HUDEP-2 (cell line): ENCODE data around the gene IRF2BPL.

Experiments used
- DNase-seq, 76 experiments: peaks; one replicate each; lab custom pipeline; 2025; ENCODE audit not compliant: unreplicated experiment in 76 of 76; lab: John Stamatoyannopoulos, UW

Gene IRF2BPL

DNA sequence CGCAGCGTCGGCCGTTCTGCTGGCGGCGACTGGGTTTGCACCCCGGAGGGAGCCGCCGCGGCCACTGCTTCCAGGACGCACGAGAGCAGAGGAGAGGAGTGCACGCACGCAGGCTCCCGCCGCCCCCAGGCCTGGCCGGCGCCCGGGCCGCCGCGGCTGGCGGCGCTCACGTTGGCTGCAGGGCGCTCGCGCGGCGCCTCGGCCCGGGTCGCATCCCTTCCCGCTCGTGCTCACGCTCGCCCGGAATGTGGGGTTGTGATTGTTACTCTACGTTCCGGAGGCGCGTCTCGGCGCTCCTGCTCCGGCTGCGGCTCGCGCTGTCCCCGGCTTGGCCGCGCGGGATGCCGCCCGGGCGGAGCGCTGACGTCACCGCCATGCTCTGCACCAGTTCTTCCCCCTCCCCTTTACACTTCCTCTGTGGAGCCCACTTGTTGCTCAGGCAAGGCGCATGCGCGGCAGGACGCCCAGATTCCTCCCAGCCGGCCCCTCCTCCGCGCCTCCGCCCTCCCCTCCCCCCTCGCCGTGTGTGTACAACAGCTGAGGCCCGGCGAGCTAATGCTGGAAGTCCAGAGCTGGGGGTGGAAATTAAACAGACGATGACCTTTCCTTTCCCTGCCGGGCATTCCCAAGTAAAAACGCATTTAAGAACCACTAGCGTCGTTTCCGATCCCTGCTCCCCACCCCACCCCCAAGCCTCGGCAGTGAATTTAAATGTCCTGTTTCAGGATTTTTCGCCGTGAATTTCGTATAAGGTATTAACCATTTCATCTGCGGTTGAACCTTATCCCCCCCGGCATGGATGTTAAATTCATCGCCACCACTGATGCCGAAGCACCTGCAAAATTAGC, at the start of gene IRF2BPL:
Gene IRF2BPL (minus strand): TSS at position 325 of the 848 bp plus-strand sequence. CDS start 916 bp downstream, outside the sequence.
- DNase-seq, result peak; percentile 42 to 98 (median 92)

DNA sequence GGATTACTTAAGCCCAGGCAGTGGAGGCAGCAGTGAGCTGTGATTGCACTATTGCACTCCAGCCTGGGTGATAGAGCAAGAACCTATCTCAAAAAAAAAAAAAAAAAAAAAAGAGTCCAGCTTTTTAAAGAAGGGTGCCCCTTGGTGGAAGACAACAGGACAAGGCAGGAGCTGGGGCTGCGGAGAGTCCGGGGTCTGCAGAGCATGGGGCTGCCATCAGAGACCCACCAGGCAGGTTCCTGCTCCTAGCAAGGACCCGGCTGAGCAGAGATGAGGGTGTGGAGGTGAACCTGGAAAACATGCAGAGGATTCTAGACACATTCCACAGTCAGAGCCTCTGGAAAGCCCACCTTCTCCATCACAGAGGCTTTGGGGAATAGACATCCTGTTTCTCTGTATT, 48.5 kb upstream of the IRF2BPL start:
- DNase-seq, result no peak

DNA sequence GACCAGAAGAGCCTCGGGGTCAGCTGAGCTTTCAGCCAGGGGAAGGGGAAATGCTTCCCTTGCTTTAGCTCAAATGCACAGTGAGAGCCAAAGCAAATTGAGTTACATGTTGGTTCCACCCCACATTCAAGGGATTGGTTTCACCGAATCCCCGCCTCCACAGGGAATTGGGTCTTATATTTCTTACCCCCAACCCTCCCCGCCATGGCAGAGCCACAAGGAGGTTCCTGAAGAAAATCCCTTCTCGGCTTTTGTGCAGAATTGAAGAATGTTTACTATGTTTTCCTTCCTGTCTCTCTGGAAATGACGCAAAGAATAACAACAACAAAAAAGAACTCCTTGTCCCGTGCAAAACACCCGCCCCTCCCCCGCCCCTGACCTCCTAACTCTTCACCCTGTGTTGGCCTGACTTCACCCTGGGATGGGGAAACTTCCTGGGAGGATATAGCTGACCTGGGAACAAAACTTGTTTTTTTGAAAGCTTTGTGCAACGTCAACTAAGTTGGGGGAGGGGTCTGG, 47.7 kb upstream of the IRF2BPL start:
- DNase-seq, result no peak

DNA sequence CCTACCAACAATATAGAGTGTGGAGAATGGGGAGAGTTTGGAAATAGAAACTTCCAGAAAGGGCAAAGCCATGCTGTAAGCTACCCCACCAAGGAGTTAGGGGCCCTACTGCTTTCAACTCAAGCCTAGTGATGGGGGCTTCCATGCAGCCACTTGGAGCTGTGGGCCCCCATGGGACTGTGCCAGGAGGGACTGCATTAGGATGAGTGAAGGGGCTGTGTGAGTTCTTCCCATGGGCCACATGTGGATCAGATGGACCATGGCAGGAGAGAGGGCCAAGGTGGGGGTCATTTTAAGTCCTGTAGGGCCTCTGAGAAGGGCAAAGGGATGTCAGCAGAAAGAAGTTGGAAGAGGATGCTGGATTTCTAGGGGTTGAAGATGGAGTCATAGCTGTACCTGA, 46.5 kb upstream of the IRF2BPL start:
- DNase-seq, result no peak

DNA sequence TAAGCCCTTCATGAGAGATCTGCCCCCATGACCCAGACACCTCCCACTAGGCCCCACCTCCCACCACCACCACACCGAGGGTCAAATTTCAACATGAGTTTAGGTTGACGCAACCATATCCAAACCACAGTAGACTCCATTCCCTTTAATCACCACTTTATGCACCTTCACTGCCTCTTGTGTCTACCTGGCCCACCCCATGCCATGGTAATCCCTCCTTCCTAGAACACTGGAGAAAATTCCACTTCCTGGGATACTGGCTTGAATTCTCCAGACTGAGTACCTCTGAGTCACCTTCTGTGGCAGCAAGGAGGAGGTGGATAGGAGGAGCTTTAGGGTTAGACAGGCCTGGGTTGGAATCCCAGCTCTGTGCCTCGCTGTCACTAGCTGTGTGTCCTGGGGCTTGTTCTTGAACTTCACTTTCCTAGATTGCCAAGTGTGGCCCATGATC, 43.5 kb upstream of the IRF2BPL start:
- no peak for DNase-seq

DNA sequence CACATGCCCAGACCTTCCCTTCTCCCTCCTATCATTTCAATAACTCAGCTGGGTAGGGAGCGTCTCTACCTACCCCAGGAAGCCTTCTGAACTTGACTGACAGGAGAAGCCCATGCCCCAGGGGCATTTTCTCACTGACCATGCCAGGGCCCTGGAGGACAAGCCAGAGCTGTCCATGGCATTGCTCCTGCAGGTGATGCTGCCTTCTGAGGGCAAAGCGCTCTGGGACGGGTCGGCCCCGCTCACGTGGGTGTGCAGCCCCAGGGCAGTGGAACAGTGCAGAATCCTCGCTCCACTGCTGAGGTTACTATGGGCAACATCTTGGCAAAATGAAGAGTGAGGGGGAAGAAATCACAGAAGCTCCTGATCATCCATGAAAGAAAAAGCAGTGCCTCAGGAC, 41.0 kb upstream of the IRF2BPL start:
- DNase-seq, result no peak

DNA sequence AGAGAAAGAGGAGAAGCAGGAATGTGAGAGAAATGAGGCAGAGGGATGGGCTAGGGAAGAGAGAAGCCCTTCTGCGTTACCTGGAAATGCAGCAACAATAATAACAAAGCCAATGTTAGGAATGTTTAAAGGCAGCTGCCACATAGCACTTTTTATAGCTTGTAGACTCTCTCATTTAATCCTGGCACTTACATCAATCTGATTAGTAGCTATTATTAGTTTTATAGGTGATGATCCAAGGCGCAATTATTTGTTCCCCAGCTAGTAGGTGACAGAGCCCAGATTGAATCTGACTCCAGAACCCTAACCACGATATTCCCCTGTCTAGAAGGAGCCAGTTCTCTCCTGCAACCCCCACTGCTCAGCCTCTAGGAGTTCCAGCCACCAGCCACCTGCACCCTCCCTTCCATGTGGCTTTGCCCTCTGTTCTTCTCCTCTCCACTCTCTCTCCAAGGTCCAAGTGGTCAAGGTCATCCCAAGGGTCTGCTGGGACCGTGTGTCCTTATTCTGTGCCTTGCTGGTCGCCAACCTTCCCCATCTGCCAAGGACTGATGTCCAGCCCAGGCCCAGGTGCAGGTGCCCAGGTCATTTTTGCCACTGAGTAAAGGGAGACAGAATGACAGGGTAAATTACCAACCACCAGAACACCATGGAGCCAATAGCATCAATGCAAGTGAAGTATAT, 40.2 kb upstream of the IRF2BPL start:
- no peak for DNase-seq

DNA sequence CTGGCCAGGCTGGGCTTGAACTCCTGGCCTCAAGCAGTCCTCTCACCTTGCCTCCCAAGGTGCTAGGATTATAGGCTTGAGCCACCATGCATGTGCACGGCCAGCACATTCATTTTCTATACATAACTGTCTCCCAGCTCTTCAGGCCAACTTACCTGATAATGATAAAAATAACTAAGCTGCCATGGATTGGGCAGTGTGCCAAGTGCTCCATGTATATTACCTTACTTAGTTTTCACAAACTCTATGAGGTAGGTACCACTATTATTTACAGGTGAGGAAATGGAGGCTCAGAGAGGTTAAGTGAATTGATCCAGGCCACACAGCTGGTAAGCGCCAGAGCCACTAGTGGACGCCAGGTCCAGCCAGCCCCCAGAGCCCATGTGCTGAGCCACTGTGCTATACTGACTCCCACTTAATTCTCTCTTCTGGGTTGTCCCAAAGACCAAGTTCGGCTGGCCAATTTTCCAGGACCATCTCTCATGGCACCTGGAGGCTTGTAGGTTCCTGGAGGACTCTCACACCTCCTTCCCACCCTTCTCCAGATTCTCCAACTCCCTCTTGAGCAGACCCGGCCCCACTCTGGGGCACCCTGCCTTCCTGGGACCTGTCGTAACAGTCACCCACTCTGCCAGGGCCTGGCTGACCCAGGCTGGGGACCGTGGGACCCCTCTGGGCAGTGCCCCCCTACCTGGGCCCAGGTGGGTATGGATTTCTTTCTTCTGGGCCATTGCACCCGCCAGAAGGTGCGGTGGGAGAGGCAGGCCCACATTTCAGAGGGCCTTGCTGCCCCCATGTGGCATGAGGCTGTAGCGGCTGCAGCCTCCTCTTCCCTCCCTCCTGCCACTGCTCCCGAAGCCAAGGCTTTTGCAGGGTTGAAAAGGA, 39.4 kb upstream of the IRF2BPL start:
- DNase-seq, result peak in 50 of 76 experiments; percentile 9 to 65 (median 40)

DNA sequence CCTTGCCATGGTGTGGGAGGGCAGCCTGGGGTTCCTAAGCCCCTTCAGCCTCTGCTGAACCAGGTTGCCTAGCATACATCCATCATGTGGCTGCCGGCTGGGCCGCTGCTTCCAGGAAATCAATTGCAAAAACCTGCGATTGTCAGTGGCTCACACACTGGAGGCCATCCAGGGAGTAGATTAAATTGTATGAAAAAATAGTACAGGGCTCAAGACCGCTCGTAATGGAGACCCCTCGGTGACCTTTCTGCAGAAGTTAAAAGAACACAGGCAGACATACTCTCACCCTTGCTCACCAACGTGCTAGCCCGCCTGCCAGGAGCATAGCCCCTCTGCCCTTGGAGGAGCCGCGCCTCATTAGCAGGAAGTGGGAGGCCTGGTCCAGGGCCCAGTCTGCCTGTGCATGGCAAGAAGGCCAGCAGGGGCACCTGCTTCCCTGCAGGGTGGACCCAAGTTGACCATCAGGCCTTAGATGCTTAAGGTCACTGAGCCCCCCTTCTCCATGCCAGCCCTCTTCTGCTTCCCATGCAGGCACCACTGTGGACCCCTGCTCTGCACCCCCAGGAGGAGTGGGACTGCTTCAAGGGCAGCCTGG, 38.2 kb upstream of the IRF2BPL start:
- DNase-seq, result no peak

DNA sequence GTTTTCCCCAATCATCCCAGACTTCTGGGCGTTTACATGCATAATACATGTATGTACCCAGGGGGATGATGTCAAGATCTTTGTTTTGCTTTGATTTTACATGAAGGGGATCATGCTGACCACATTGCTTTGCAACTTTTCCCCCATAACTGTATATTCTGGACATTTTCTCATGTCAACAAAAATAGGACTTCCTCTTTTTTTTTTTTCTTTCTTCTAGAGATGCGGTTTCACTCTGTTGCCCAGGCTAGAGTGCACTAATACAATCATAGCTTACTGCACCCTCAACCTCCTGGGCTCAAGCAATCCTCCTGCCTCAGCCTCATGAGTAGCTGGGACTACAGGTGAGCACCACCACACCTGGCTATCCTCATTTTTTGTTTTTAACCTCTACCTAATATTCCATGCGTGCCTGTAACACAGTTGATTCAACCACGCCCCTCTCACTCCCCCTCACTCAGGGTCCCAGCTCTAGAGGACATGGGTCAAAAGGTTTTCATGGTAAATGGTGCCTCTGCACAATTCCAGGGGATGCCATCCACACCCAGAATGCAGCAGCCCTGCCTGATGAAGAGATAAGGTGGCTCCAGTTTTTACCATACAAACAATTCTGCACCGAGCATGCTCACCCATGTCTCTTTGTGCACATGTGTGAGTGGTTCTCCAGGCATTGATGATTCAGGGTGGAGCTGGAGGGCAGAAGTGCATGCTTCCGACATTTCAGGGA, 37.5 kb upstream of the IRF2BPL start:
- DNase-seq, result no peak

DNA sequence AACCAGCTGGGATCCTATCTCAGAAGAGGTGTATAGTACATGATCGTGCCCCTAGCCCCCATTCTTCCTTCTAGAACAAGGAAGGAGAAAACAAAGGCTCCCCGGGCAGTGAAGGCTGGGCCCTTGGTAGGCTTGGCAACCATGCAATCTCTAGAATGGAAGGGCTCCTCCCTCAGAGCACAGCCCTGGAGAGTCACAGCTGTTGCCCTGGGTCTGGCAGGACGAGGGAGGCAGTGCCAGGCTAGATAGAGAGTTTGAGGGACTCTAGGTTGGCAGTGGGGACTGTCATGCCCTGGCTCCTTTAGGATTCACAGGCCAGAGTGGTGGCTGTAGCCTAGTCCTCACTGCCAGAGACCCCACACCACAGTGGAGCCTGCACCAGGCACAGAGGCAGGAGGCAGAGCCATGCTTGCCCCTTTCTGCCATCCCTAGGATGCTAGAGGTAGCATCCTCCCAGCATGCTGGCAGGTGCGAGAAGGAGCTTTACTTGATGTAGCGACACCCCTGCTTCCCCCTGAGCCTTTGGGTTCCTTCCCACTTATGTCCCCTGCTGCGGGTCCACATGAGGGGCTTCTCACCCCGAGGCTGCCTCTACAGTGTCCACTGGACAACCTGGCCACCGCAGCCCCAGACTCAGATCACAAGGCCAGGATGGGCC, 36.1 kb upstream of the IRF2BPL start:
- peak in 1 of 76 experiments; percentile 15 for DNase-seq

DNA sequence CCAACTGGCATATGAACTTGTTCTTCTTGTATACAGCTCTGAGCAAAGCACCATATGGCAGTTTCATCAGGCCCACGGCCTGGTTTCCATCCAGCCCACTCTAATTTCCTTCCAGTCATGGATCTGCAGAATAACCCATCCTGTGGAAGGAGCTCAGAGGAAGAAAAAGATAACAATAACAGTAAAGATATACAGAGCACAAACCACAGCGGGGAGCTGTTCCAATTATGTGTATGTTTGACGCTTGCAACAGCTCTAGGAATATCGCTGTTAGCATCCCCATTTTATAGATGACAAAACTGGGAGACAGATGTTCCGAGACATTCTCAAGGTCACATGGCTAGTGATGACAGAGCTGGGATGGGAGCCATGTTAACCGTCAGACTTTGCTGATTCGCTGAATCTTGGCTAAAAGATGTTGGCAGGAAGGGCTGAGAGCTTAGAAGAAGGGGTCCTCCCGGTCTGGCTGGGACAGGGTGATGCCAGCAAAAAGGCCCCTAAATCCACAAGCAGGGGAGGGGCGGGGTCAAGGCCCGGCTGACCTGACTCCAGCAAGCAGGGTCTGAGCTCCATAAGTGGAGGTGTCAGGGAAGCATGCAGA, 35.2 kb upstream of the IRF2BPL start:
- DNase-seq, result no peak

DNA sequence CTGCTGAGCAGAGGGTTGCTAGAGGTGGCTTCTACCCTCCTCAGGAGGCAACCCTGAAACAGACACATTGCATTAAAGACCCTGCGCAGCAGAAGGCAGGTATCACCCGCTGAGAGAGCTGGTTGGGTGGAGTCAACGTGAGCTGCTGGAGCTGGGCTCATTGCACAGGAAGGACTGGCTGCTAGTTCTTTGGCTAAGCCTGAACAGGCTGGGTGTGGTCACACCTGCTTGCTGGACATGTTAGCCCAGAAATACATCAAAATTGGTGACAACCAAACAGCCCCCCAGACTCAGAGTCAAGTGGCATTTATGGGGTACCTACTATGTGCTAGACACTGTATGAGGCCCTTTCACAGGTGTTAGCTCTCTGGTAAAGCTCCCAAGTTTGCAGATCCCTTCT, 33.8 kb upstream of the IRF2BPL start:
- no peak for DNase-seq

DNA sequence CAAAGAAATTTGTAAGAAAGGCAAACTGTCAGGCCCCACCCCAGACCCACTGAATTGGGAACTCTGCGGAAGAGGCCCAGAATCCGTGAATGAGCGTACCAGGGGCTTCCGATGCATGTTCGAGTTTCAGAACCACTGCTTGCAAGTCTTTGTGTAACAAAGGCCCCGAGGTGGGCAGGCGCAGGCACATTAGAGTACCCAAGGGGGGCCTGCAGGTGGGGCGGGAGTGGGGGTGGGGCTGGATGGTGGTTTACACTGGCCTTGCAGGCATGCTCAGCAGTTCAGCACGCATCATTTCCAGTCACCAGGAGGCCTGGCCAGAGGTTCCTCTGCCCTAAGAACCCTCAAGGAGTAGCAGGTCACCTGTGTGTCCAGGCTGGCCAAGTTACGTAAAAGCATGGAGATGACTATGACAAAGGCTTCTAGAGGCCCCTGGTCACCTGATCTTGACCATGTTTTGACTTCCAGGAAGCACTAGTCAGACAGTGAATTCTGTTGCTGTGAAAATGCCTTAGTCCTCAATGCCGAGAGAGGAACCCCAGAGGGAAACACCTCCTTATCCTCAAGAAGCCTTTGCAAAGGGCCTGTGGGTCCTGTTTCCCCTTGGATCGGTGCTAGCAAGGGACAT, 33.2 kb upstream of the IRF2BPL start:
- DNase-seq, result no peak

DNA sequence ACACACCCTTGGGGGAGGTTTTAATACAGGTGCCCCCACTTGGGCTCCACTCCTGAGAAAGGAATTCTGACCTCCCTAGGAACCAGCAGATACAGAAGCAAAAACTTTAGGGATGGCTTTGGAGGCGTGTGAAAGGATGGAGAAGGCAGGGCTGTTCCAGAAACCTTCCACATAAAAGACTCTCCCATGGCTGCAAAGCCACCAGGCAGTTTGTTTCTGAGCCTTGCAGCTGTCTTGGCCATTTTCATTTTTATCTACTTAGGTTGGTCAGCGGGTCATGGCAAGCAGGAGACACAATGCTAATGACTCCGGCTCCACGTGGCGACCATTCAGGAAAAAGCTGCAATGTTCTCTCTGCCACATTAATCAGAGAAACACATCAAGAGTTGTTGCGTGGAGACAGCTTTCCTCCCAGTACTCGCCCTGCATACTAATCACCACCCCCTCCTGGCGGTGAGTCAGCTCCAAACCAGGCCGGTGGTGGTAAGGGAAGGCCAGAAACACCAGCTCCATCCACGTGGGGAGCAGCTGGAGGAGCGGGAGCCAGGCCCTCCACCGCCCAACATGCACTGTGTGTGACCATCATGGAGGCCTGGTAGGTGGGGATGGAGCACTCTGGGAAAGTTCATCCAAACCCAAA, 30.9 kb upstream of the IRF2BPL start:
- DNase-seq, result peak in 49 of 76 experiments; percentile 13 to 82 (median 44)

DNA sequence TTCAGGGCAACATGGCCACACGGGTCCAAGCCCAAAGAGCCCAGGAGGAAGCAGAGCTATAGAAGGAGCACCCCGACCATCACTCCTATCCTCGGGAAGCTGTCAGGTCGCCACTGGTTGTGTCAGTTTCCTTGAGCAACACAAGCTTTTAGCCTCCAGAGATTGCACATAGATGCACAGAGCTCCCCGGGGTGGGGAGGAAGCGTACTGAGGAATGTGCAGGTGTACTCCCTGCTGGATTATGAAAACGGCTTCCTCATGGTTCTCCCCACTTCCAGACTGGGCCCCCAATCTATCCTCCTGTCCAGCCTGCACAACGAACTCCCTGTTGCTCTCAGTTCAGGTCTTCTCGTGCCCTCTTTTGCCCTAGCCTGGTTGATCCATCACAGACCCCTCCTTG, 30.3 kb upstream of the IRF2BPL start:
- DNase-seq, result no peak

DNA sequence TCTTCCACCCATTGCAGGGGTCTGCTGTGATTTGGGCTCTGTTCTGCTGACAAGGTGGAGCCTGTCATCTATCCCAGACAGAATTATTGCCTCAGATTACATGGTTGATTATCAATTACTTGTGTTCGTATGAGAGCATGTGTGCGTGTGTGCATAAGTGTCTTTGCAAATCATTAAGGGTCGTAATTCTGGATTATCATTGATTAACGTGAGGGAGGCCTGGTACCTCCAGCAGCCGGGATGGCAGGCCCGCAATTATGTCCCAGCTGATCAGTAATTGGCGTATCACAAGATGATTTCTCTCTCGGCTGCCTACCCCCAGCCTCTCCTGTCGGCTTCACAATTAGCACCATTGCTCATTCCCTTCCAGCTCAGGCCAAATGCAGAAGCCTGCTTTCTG, 29.6 kb upstream of the IRF2BPL start:
- DNase-seq, result no peak

DNA sequence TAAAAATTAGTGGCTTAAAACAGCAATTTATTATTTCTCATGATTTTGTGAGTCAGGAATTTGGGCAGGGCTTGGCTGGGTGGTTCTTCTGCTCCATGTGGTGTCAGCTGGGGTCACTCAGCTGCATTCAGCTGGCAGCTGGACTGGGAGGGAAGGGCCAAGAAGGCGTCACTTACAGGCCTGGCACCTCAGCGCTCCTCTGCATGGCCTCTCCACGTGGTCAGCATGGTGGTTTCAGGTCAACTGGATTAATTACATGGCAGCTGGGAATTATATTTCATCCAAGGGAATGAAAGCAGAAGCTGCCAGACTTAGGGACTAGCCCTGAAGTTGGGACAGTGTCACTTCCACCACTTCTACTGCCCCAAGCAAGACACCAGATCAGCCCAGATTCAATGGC, 27.5 kb upstream of the IRF2BPL start:
- no peak for DNase-seq
